Stimulated activated CD4-positive, alpha-beta T cell treated with anti-CD3 and anti-CD28 coated beads, Interleukin-1b, Interleukin-23, amount 100 ng/mL, for 1 hour (primary cell): ENCODE data around the gene CFAP157.

Experiments used
- DNase-seq, 2 donors: peaks; one replicate each; pipeline ENCODE4 v3.0.0-alpha.2; 2020; ENCODE audit warnings: low read depth in 2 of 2

Gene CFAP157

DNA sequence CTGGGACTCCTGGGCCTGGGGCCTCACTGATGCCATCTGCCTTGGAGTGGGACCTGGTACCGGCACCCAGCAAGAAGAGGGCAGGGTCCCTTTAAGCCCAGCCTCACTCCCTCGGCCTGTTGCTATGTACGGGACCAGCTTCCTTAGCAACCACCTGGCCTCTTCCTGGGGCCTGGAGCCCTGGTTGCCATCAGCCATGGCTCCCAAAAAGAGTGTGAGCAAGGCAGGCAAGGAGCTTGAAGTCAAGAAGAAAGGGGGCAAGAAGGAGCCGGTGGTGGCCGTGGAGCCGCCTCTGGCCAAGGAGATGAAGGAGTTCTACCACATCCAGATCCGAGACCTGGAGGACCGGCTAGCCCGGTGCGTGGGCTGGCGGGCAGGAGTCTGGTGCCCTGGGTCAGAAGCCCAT, at the start of gene CFAP157:
TSS of gene CFAP157 (plus strand) at position 153 of the 406 bp plus-strand sequence. CDS start at position 197, 44 bp downstream.
- no peak for DNase-seq

DNA sequence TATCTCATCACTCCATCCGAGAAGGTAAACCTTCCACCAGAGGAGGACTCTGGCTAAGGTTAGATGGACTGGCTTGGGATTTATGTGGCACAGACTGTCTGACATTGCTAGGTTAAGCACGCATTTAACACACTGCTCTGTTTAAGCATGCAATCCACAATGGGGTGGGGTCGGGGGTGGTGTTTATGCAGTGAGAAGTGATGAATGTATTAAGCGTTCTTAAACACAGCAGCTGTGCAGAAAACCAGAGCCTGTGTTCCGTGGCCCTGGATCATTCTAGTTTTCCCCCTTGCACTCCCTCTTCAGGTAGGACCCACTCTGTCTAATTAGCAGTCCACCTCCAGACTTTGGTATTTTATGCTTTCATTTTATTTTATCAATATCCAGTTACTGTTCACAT, 48.4 kb upstream of the CFAP157 start:
- DNase-seq = no peak

DNA sequence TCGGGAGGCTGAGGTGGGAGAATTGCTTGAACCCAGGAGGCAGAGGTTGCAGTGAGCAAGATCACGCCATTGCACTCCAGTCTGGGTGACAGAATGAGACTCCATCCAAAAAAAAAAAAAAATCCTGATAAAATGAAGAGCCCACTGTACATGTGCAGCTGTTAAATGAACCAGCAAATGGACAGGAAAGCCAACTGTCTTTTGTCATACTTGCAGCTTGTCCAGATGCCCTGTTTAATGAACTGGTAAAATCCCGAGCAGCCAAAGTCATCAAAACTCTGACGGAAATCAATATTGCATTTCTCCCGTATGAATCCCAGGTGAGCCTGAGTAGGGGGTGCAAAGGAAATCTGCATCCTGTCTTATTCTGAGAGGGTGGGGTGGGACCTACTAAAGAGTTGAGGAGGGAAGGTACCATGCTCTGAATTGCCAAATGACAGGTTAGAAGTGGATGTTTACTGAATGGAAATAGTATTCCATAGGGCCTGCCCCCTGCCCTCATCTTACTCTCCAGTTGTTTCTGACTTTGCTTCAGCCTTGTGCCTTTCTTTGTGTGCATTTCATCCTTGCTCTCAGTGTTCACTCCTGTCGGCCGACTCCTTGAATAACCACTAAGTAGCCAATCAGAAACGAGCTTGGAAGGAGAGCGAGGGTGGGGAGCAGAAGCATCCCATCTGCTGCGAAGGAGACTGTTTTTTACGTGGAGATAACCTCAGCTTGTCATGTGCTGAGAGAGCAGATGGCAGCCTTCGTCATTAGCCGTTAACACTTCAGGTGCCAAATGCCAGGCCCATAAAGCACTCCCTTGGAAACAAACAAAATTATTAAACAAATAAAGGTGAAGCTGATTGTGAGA, 45.7 kb upstream of the CFAP157 start:
- DNase-seq = no peak

DNA sequence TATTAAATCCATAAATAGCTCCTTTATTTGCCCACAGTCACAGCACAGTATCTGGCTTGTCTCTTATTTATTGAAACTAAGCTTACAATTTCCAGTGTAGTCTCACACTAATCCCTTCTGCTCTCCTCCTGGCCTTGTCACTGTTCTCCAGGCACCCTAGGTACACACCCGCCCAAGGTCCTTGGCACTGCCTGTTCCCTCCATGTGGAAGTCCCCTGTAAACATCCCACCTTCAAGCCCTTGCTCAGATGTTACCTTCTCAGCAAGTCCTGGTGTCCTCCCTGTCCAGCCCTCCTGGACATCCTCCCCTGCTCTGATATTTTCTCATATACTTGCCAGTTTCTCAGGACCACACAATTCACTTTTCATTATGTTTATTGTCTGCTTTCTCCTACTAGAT, 44.2 kb upstream of the CFAP157 start:
- no peak for DNase-seq

DNA sequence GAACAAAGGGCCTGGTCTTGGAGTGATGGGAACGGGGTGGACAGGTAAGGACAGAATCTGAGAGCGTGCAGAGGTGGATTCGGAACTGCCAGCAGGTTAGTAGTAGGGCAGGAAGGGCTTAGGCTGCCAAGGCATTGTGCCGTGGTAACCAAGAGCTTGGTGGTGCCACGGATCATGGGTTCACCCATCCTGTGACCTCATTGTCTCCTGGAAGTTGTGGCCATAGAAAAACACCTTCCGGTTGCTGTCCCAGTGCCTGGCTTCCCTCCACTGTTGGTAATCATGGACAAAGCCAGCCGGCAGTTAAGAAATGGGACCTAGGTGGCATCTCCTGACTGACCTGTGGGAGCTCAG, 42.5 kb upstream of the CFAP157 start:
- no peak for DNase-seq

DNA sequence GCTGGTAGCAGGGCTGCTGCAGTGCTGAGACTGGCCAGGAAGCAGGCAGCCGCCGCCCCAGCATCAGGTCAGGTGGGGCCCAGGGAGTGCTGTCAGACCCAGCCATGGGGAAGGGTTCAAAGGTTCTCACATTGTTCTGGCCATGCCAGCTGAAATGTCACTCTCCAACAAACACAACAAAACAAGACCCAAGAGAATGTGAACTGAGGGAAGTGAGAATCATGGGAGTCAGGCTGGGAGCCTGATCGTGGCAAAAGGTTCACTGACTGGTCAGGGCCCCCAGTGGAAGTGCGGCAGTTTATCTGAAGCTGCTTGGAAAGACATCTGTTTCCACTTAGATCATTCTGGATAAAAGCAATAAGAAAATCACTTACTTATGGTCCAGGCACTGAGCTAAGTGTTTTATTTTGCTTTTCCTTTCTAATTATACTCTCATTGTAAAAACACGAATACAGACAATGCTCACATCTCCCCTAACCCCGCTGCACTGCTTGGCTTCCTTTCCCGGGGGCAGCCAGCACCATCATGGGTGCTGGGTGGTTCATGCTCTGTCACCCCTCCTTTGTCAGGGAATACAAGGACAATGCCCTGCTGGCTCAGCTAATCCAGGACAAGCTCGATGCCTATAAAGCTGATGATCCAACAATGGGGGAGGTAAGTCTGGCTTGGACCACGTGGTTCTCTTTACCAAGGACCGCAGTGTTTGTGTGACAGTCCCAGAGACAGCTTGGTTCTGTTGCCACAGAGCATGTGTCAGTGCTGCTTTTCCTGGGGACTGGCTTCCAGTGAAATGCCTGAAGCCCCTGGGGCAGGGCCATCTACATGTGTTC, 41.9 kb upstream of the CFAP157 start:
- no peak for DNase-seq

DNA sequence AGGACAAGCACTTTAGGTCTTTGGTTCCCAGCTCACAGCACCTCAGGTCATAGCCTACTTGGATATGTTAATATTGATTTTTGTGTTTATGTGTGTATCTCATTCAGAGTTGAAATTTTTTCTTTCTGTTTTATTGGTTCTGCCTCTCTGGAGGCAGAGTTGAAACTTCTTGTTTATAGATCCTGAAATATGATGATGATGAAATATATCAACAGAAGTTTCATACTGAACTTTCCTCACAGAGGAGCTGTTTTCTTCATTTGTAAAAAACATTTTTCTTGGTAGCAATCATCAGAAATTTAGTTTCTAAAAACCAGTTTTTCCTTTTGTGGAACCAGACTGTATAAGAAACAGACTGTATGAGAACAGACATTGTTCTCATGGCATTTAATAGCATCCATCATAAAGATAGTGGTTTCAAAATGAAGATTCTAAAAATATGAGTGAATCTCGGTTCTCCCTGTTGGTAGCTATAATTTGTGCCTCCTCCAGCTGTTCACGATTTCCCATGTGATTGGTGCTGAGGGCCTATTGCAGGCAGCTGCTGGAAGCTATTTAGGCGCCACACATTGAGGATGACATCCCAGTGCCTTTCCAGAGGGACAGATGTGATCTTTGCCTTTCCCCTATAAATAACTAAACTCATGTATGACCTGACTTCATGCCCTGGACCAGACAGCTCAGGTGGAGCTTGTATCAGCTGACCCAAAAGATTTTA, 39.5 kb upstream of the CFAP157 start:
- no peak for DNase-seq

DNA sequence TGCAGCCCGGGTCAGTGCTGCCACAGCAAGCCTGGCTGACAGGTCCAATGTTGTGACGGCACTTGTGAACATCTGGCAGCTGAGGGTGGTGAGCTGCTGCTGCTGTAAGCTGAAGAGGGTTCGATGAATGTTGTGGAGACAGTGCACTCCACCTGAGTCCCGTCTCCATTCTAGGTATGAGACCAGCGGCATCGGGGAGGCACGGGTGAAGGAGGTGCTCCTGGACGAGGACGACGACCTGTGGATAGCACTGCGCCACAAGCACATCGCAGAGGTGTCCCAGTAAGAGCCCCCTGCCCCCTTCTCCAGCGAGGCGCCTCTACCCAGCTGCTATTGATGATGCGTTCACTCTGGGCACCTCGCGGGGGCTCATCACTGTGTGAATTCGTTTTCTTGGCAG, 38.9 kb upstream of the CFAP157 start:
- no peak for DNase-seq

DNA sequence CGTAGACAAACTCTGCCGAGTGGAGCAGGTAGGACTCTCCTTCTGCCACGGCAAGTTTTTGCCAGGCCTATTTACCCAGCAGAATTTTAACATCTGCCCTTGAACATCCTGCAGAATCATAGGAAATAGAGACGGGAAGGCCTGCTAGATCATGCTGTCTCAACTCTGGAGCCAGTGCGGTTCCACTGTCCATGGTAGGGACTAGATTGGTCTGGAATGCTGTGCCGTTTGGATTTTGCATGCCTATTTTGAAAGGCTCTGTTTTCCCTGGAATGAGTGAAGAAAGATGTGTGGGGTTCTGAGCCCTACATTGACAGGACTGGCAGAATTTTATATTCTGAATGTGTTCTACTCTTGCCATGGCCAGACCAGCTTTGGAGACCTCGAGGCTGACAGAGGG, 33.6 kb upstream of the CFAP157 start:
- no peak for DNase-seq

DNA sequence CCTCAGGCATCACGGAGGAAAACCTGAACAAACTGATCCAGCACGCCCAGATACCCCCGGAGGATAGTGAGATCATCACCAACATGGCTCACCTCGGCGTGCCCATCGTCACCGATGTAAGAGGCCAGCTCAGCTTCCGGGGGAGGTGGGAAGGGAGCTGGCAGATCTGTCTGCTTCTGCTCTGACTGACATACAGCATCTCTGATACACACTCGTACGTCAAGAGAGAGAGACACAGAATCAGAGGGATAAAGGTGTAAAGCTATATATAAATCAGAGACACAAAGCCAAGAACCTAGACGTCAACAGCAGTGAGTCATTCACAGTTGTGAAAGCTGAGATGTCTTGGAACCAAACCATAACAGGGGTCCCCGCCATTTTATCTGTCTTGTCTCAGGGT, 30.1 kb upstream of the CFAP157 start:
- DNase-seq = no peak

DNA sequence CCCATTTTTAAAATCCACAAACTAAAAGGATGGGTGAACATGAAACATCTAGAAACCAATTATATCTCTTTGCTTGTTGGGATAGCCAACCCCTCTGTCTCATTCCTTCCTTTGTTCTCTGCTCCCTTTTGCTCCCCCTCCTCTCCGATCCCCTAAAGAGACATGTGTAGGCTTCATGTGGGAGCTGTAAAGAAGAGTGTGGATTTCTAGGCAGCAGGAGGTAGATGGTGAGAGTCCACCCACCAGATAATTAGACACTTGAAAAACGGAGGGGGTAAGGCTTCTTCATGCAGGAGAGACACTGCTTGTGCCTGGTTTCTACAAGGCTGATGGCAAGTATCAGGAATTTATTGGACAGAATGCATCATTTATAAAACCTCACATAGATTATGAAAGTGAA, 27.3 kb upstream of the CFAP157 start:
- no peak for DNase-seq

DNA sequence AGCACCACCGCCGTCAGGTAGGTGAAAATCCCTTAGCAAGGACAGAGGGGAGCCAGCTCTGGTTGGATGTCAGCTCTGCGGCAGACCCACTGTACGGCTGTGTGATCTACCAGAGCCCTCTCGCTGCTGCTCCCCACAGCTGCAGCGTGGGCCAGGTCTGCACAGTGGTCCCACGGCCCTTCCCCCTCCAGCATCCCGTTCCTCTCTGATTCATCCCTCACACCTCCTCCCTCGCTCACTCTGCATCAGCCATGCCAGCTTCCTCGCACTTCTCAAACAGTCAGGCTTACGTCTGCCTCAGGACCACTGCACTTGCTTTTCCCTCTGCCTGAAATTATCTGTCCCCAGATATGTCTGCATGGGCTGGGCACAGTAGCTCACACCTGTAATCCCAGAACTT, 26.6 kb upstream of the CFAP157 start:
- no peak for DNase-seq

DNA sequence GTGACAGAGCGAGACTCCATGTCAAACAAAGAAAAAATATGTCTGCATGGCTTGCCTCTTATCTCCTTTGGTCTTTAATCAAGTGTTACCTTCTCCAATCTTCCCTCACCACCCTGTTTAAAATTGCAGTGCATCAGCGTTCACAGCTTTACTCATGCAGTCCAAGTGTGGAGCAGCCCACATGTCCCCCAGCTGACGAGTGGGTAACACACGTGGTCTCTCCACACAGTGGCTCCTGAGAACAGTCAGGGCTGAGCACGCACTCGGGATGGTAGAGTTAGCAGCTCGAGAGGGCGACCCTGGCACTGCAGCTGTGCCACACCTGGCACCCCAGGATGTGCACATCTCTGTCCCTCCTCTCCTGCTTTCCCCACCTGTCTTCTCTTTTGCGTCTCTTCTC, 25.9 kb upstream of the CFAP157 start:
- DNase-seq = no peak

DNA sequence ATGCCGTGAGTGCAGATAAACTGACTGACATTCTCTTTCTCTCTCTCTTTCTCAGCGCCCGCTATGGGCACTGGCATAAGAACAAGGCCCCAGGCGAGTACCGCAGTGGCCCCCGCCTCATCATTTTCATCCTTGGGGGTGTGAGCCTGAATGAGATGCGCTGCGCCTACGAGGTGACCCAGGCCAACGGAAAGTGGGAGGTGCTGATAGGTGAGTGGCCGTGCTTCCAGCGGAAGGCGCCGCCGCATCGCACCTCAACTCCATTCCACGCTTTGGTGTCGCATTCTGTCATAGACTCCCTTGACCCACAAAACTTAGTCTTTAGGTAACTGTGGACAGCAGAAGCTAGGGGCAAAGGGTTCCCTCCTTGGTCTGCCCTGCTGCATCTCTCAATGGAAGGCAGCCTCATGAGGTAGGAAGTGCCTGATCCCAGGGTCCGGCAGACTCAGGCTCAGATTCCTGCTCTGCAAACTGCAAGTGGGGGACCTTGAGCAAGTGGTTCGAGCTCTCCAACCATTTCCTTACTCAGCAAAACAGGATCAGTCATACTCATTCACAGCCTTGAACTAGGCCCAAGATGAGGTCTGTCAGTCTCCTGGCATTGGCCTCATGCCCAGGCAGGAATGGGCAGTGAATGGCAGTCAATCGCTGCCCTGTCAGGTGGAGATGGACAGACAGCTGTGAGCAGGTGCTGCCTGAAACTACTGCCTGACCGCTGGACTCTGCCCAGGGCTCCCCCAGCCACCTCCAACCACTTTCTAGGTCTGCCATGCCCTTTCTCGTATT, 24.2 kb upstream of the CFAP157 start:
- no peak for DNase-seq

DNA sequence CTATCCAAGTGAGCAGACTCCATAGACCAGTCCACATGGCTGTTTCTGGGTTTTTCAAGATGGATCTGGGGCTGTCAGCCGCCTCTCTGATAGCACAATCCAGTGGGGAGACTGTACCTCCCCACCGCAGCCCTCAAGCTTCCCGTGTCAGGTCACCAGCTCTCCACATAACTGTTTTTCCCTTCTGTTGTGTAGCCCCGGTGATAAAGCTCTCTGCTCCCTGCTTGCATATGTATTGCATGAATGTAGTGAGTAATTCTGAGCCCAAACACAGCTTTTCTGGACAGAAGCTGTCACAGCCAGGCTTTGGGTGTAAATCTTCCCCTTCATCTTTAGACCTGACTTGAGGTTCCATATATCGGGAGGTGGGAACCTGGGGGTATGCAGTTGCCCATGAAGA, 23.1 kb upstream of the CFAP157 start:
- DNase-seq = no peak

DNA sequence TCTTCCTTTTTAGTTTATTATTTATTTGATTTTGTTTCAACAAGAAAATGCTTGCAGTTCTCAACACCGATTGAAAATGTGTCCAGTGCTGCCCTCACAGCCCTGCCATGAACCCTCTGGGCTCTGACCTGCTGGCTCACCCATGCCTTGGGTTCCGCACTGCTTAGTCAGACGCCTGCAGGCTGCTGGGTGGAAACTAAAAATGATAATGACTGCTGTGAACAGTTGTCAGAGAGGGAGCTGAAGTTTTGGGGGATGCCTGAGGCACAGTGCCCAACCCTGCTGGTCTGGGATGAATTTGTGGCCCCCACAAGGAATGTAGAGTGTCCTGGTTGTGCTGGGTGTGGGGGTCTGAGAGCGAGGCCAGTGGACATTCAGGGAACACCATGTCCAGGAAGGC, 22.2 kb upstream of the CFAP157 start:
- no peak for DNase-seq

DNA sequence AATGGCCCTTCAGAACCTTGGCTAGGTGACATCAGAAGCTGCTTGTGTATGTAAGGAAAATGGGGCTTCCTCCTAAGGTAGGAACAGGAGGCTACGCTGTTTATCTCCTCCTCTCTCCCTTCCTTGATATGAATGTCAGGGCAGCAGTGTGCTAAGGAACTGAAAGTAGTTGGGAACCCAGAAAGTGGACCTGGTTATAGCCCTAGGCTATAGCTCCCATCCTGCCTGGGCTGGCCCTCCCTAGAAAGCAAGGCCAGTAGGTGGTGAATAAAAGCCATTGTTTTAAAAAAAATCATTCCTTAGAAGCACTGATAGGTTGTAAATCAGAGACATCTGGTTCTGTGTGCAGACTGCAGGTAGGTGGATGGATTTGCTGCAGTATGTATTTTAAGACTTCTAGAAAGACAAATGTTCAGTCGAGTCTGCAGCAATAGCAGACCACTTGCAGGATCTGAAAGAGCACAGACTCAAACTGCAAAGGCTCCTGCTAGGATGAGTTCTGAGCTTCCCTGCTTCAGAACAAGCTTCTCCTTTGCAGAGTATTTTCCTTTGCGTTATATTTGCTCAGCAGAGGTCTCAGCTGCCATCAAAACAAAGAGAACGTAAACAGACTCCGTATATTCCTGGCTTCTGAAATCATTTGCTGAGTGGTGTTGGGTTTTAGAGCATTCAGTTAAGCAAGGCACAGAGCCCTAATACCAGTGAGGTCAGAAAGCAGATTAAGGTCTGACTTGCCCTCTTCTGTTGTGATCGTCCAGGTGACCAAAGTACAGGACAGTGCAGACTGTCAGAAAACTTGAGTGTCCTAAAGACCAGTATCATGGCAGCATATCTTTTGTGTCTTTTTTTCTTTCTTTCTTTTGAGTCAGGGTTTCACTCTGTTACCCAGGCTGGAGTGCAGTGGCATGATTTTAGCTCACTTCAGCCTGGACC, 20.1 kb upstream of the CFAP157 start:
- no peak for DNase-seq

DNA sequence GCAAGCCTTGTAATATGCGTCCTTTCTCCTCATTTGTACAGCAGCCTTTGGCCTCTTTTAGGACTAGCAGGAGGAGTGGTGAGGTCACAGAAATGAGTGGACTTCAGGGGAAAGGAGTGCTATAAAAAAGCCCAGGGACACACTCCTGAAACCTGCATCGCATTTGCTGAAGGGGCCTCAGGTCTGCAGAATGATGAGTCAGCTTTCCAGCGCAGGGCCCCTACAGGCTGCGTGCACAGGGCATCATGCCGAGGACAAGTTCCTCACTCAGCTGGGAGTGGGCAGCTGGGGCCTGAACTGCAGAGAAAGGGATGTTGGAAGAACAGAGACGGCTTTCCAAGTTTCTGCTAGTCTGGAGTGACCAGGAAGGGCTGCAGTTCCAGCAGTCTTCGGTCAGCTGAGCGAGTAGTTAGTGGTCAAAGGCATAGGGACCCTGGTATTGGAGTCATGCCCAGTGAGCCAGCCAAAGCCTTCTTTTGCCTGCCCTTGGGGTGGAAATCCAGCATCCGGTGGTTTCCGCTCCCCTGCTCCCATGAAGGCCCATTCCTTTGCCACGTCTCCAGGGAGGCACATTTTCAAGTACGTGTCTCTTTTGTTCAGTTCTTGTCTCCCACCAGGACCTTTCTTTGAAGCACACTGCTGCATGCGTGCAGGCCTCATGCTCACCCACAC, 17.3 kb upstream of the CFAP157 start:
- DNase-seq = no peak

DNA sequence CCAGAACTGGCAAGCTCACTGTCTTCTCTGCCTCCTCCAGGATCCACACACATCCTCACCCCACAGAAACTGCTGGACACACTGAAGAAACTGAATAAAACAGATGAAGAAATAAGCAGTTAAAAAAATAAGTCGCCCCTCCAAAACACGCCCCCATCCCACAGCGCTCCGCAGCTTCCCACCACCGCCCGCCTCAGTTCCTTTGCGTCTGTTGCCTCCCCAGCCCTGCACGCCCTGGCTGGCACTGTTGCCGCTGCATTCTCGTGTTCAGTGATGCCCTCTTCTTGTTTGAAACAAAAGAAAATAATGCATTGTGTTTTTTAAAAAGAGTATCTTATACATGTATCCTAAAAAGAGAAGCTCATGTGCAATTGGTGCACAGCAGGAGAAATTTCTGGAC, 16.1 kb upstream of the CFAP157 start:
- DNase-seq = no peak

DNA sequence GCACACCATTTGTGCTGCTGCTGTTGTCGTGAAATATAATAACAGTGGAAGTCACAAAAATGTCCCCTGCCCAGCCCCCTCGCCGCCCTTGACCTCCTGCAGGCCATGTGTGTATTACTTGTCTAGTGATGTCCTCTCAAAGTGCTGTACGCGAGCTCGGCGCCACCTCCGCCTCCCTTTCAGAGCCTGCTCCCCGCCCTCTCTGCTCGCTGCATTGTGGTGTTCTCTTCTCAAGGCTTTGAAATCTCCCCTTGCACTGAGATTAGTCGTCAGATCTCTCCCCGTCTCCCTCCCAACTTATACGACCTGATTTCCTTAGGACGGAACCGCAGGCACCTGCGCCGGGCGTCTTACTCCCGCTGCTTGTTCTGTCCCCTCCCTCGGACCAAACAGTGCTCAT, 14.7 kb upstream of the CFAP157 start:
- no peak for DNase-seq
